Measurements from ENCODE around the gene SS18L1. TPM values are rescaled to one million over a fixed set of nuclear protein-coding genes. Genes with fewer than 3 reads are reported as not detected.

The SS18L1 gene
- total RNA-seq, 1 experiment from 2014 or later = 17.9 TPM

GRCh38 chr20:62137478-62138203 is 5.9 kb upstream of the SS18L1 start:
- Histone ChIP-seq H3K4me3 (ENCODE audit: low read length) (no peak overlapping the region), H3K79me2 (ENCODE audit: low read length) (peaks cover 40% of the 10 kb centered on the region), H4K20me1 (ENCODE audit: low read length) (peaks cover 58% of the 10 kb centered on the region), H3F3A (ENCODE audit: low read length, unreplicated experiment) (no peaks in the 10 kb centered on the region), H2AFZ (ENCODE audit: low read length) (no peak overlapping the region), H3K4me2 (ENCODE audit: low read length) (no peak overlapping the region), H3K27me3 (ENCODE audit: low read length) (no peaks in the 10 kb centered on the region), H3K9me3 (ENCODE audit: low read length) (no peaks in the 10 kb centered on the region), H3K36me3 (ENCODE audit: low read depth, low read length) (peaks cover 66% of the 10 kb centered on the region), H3K9me2 (replicated peaks; ENCODE audit: low read length) (no peaks in the 10 kb centered on the region), H3K27ac (ENCODE audit: low read length) (no peak overlapping the region), H3K9ac (ENCODE audit: low read length) (no peak overlapping the region), H3K4me1 (ENCODE audit: insufficient read depth, low read length) (peaks cover 12% of the 10 kb centered on the region)
- DNase-seq (no peak), ATAC-seq (no peak)
- CTCF ChIA-PET = no interaction called here
- no TSS peak for BruUV-seq (replicated peaks)
- POLR2A ChIA-PET (ENCODE audit: unreplicated experiment) = no interaction called here
- intact Hi-C loops (cut with micrococcal nuclease) = loop anchor here (1.0 to 2.0 kb wide), 3 partner anchors 15 to 126 kb away; partner anchors contain the start of genes LSM14B and TAF4
- TF ChIP-seq EZH2phosphoT487 (IDR thresholded peaks at IDR 0.05; ENCODE audit: borderline replicate concordance, low read length) = no peak
- TF ChIP-seq EZH2 (IDR thresholded peaks at IDR 0.05; ENCODE audit: low read length, unreplicated experiment) = no peak
- no peak for TF ChIP-seq CTCF (conservative IDR thresholded peaks at IDR 0.05; ENCODE audit: low read depth, low read length)

GRCh38 chr20:62138204-62138543 is 5.4 kb upstream of the SS18L1 start:
- no peaks in the 10 kb centered on the region for H3K27me3 ChIP-seq (ENCODE audit: low read length)
- intact Hi-C loops (cut with micrococcal nuclease) = no loop called here
- H2AFZ ChIP-seq (ENCODE audit: low read length) = no peak overlapping the region
- H3K9ac ChIP-seq (ENCODE audit: low read length) = no peak overlapping the region
- no TSS peak for BruUV-seq (replicated peaks)
- no peaks in the 10 kb centered on the region for H3K9me3 ChIP-seq (ENCODE audit: low read length)
- no peak overlapping the region for H3K4me2 ChIP-seq (ENCODE audit: low read length)
- peaks cover 12% of the 10 kb centered on the region for H3K4me1 ChIP-seq (ENCODE audit: insufficient read depth, low read length)
- no peak overlapping the region for H3K27ac ChIP-seq (ENCODE audit: low read length)
- ChIA-PET CTCF (no interaction called here), POLR2A (ENCODE audit: unreplicated experiment) (no interaction called here)
- H3F3A ChIP-seq (ENCODE audit: low read length, unreplicated experiment) = no peaks in the 10 kb centered on the region
- H4K20me1 ChIP-seq (ENCODE audit: low read length) = peaks cover 58% of the 10 kb centered on the region
- H3K4me3 ChIP-seq (ENCODE audit: low read length) = no peak overlapping the region
- peaks cover 66% of the 10 kb centered on the region for H3K36me3 ChIP-seq (ENCODE audit: low read depth, low read length)
- H3K79me2 ChIP-seq (ENCODE audit: low read length) = peaks cover 42% of the 10 kb centered on the region
- ATAC-seq (no peak), DNase-seq (no peak)
- TF ChIP-seq EZH2 (IDR thresholded peaks at IDR 0.05; ENCODE audit: low read length, unreplicated experiment) (no peak), CTCF (conservative IDR thresholded peaks at IDR 0.05; ENCODE audit: low read depth, low read length) (no peak), EZH2phosphoT487 (IDR thresholded peaks at IDR 0.05; ENCODE audit: borderline replicate concordance, low read length) (no peak)
- H3K9me2 ChIP-seq (replicated peaks; ENCODE audit: low read length) = no peaks in the 10 kb centered on the region

- peaks cover 64% of the 10 kb centered on the region for H3K36me3 ChIP-seq (ENCODE audit: low read depth, low read length)
Observed at GRCh38 chr20:62138912-62139311, 4.7 kb upstream of the SS18L1 start.

More at GRCh38 chr20:62138912-62139311, 4.7 kb upstream of the SS18L1 start:
- Histone ChIP-seq H3K79me2 (ENCODE audit: low read length) (peaks cover 42% of the 10 kb centered on the region), H3F3A (ENCODE audit: low read length, unreplicated experiment) (no peaks in the 10 kb centered on the region), H3K9me3 (ENCODE audit: low read length) (no peaks in the 10 kb centered on the region), H3K9me2 (replicated peaks; ENCODE audit: low read length) (no peaks in the 10 kb centered on the region), H3K27me3 (ENCODE audit: low read length) (no peaks in the 10 kb centered on the region), H3K9ac (ENCODE audit: low read length) (no peak overlapping the region), H3K4me1 (ENCODE audit: insufficient read depth, low read length) (peaks cover 12% of the 10 kb centered on the region), H2AFZ (ENCODE audit: low read length) (no peak overlapping the region), H4K20me1 (ENCODE audit: low read length) (peaks cover 58% of the 10 kb centered on the region), H3K27ac (ENCODE audit: low read length) (no peak overlapping the region), H3K4me3 (ENCODE audit: low read length) (no peak overlapping the region), H3K4me2 (ENCODE audit: low read length) (no peak overlapping the region)
- ChIA-PET CTCF (no interaction called here), POLR2A (ENCODE audit: unreplicated experiment) (no interaction called here)
- no peak for ATAC-seq
- intact Hi-C loops (cut with micrococcal nuclease) = no loop called here
- TF ChIP-seq CTCF (conservative IDR thresholded peaks at IDR 0.05; ENCODE audit: low read depth, low read length) = no peak
- no peak for TF ChIP-seq EZH2phosphoT487 (IDR thresholded peaks at IDR 0.05; ENCODE audit: borderline replicate concordance, low read length)
- TF ChIP-seq EZH2 (IDR thresholded peaks at IDR 0.05; ENCODE audit: low read length, unreplicated experiment) = no peak
- BruUV-seq (replicated peaks) = no TSS peak
- no peak for DNase-seq
